D341Med (cell line): ENCODE measurements around the gene COMMD1.
"Not testable (repeated sequence)": the region's sequence is repeated elsewhere in the genome, so short reads cannot be mapped to it uniquely, and the experiment has no call there.

Experiments
- DNase-seq: peaks from one replicate; pipeline ENCODE4 v3.0.0; 2012; ENCODE audit warnings: low spot score

COMMD1 gene

GRCh38 chr2:61905372-61906185 is at the start of gene COMMD1:
Gene COMMD1 (plus strand): TSS chr2:61905674. CDS start chr2:61905679, 5 bp downstream.
- peak; percentile 88 for DNase-seq

GRCh38 chr2:61857224-61857623 is 48.2 kb upstream of the COMMD1 start:
- no peak for DNase-seq

GRCh38 chr2:61862085-61862484 is 43.4 kb upstream of the COMMD1 start:
- DNase-seq = no peak

GRCh38 chr2:61866482-61867089 is 38.9 kb upstream of the COMMD1 start:
- DNase-seq = not testable (repeated sequence)

- no peak for DNase-seq
Measured at GRCh38 chr2:61876400-61876799, 29.1 kb upstream of the COMMD1 start.

GRCh38 chr2:61877571-61878245 is 27.8 kb upstream of the COMMD1 start:
- DNase-seq = no peak

GRCh38 chr2:61878761-61879160 is 26.7 kb upstream of the COMMD1 start:
- DNase-seq = no peak

- DNase-seq = not testable (repeated sequence)
Measured at GRCh38 chr2:61879351-61879750, 26.1 kb upstream of the COMMD1 start.

- DNase-seq = no peak
Measured at GRCh38 chr2:61882850-61883249, 22.6 kb upstream of the COMMD1 start.

GRCh38 chr2:61885896-61886603 is 19.4 kb upstream of the COMMD1 start:
- DNase-seq = no peak

GRCh38 chr2:61887717-61888266 is 17.7 kb upstream of the COMMD1 start:
- DNase-seq = no peak

- peak; percentile 91 for DNase-seq
Measured at GRCh38 chr2:61888267-61889055, 17.0 kb upstream of the COMMD1 start, which contains the start of gene CCT4. Gene CCT4 (minus strand): TSS chr2:61888656. CDS start chr2:61888507, 149 bp downstream.

GRCh38 chr2:61898810-61899209 is 6.7 kb upstream of the COMMD1 start:
- peak; percentile 42 for DNase-seq

GRCh38 chr2:61900281-61900680 is 5.2 kb upstream of the COMMD1 start:
- DNase-seq = no peak

GRCh38 chr2:61906186-61906470 is 654 bp downstream of the COMMD1 start:
- no peak for DNase-seq

- no peak for DNase-seq
Measured at GRCh38 chr2:61909116-61909515, 3.6 kb downstream of the COMMD1 start.

- no peak for DNase-seq
Measured at GRCh38 chr2:61910603-61911002, 5.1 kb downstream of the COMMD1 start.

- DNase-seq = no peak
Measured at GRCh38 chr2:61911510-61911909, 6.0 kb downstream of the COMMD1 start.

GRCh38 chr2:61914794-61915193 is 9.3 kb downstream of the COMMD1 start:
- DNase-seq = not testable (repeated sequence)

GRCh38 chr2:61920548-61920947 is 15.1 kb downstream of the COMMD1 start:
- no peak for DNase-seq

GRCh38 chr2:61922714-61923113 is 17.2 kb downstream of the COMMD1 start:
- no peak for DNase-seq
